ENCODE data around the gene RBBP4. TPM values are rescaled to one million over a fixed set of nuclear protein-coding genes. Genes with fewer than 3 reads are reported as not detected.

Gene RBBP4
- total RNA-seq, 1 donor from 2014 or later = 186 TPM

DNA sequence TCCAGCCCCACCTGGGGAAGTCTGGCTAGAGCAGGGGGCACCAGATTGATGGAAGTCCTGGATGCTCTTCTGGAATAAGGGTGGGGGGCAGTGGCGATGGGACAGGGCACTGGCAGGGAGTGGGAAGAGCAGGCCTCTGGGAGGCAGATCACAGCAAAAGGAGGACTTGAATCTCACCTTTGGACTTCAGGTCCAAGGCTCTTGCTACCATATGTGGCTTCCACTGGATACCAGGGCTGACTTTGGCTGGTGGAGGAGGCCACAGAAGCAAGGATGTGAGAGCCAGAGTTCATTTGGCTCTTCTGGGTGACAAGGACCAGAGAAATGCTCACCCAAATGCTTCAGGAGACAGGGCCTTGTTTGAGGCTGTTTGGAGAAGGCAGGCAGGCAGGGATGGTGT lies 67.5 kb downstream of the RBBP4 start:
- Mint-ChIP-seq H3K27ac (ENCODE audit: unreplicated experiment) (peak overlapping the region; percentile 47), H3K4me3 (ENCODE audit: unreplicated experiment) (no peak overlapping the region), H3K4me1 (ENCODE audit: low read depth, unreplicated experiment) (peaks cover 11% of the 10 kb centered on the region), H3K36me3 (ENCODE audit: low read depth, unreplicated experiment) (no peaks in the 10 kb centered on the region), H3K9me3 (ENCODE audit: unreplicated experiment) (no peaks in the 10 kb centered on the region), H3K27me3 (ENCODE audit: low read depth, unreplicated experiment) (no peaks in the 10 kb centered on the region)
- Histone ChIP-seq H3K36me3 (ENCODE audit: insufficient read depth, low read length) (no peaks in the 10 kb centered on the region), H3K4me2 (ENCODE audit: low read length) (no peak overlapping the region), H3K4me3 (ENCODE audit: insufficient read depth, low read depth, low read length) (no peak overlapping the region), H3K4me1 (ENCODE audit: insufficient read depth, low read length) (peaks cover 2% of the 10 kb centered on the region), H3K27me3 (ENCODE audit: insufficient read depth, low read length) (no peaks in the 10 kb centered on the region), H3K9ac (ENCODE audit: low read length) (no peak overlapping the region), H3K79me2 (ENCODE audit: insufficient read depth, low read length) (no peaks in the 10 kb centered on the region), H2AFZ (ENCODE audit: low read depth, low read length) (no peak overlapping the region), H4K20me1 (ENCODE audit: insufficient read depth, low read length) (no peaks in the 10 kb centered on the region), H3K27ac (ENCODE audit: low read depth, low read length) (no peak overlapping the region), H3K9me3 (ENCODE audit: insufficient read depth, low read depth, low read length) (no peaks in the 10 kb centered on the region)
- no peak for TF ChIP-seq CTCF (IDR thresholded peaks at IDR 0.05; ENCODE audit: insufficient read depth, low read depth, low read length)
- TF ChIP-seq EZH2 (IDR thresholded peaks at IDR 0.05; ENCODE audit: insufficient read depth, low read length) = no peak
- FAIRE-seq (no peak), DNase-seq (ENCODE audit: low read depth) (no peak)

DNA sequence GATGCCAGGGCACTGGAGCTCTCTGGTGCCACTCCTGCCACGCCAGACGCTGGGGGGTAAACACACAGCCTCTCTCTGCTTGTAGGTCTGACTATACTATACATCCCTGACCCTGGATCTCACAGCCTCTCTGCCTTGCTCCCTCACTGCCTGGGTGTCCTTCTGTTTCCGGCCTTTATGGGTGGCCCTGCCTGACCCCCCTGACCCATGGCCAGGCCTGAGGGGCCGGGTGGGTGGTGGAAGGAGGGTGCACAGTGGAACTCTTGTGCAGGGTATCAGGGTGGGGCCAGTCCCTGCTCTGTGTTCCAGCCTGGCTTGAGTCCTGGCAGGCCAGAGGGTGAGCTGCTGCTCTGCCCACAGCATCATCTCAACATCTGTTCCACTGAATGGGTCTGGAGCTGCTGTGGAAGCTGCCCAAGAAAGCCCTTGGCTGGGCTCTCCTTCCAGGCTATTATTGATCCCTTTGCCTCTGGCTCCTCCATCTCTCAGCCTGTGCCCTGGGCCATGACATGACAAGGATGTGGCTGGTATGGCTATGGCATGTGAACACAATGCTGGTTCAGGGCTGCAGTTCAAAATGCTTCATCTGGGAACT lies 68.8 kb downstream of the RBBP4 start:
- Histone ChIP-seq H3K27ac (ENCODE audit: low read depth, low read length) (no peak overlapping the region), H3K79me2 (ENCODE audit: insufficient read depth, low read length) (no peaks in the 10 kb centered on the region), H3K36me3 (ENCODE audit: insufficient read depth, low read length) (no peaks in the 10 kb centered on the region), H2AFZ (ENCODE audit: low read depth, low read length) (no peak overlapping the region), H4K20me1 (ENCODE audit: insufficient read depth, low read length) (no peaks in the 10 kb centered on the region), H3K4me3 (ENCODE audit: insufficient read depth, low read depth, low read length) (no peak overlapping the region), H3K4me1 (ENCODE audit: insufficient read depth, low read length) (peaks cover 6% of the 10 kb centered on the region), H3K9me3 (ENCODE audit: insufficient read depth, low read depth, low read length) (no peaks in the 10 kb centered on the region), H3K9ac (ENCODE audit: low read length) (no peak overlapping the region), H3K4me2 (ENCODE audit: low read length) (no peak overlapping the region), H3K27me3 (ENCODE audit: insufficient read depth, low read length) (no peaks in the 10 kb centered on the region)
- peaks cover 15% of the 10 kb centered on the region for H3K4me1 Mint-ChIP-seq (ENCODE audit: low read depth, unreplicated experiment)
- DNase-seq (ENCODE audit: low read depth) = no peak
- H3K36me3 Mint-ChIP-seq (ENCODE audit: low read depth, unreplicated experiment) = no peaks in the 10 kb centered on the region
- TF ChIP-seq EZH2 (IDR thresholded peaks at IDR 0.05; ENCODE audit: insufficient read depth, low read length) = no peak
- TF ChIP-seq CTCF (IDR thresholded peaks at IDR 0.05; ENCODE audit: insufficient read depth, low read depth, low read length) = no peak
- H3K27me3 Mint-ChIP-seq (ENCODE audit: low read depth, unreplicated experiment) = no peaks in the 10 kb centered on the region
- no peak overlapping the region for H3K27ac Mint-ChIP-seq (ENCODE audit: unreplicated experiment)
- H3K4me3 Mint-ChIP-seq (ENCODE audit: unreplicated experiment) = no peak overlapping the region
- FAIRE-seq = no peak
- H3K9me3 Mint-ChIP-seq (ENCODE audit: unreplicated experiment) = no peaks in the 10 kb centered on the region
